ENCODE results near the gene SKP1.
A peak's percentile ranks its signal among the peaks of the same experiment; 100 is the strongest.

SKP1 gene

GRCh38 chr5:134128648-134128995, 48.1 kb downstream of the SKP1 start:
- no peak for DNase-seq

- DNase-seq: no peak
Measured at GRCh38 chr5:134127988-134128647, 48.6 kb downstream of the SKP1 start.

- no peak for DNase-seq
Measured at GRCh38 chr5:134127376-134127861, 49.3 kb downstream of the SKP1 start.

DNA sequence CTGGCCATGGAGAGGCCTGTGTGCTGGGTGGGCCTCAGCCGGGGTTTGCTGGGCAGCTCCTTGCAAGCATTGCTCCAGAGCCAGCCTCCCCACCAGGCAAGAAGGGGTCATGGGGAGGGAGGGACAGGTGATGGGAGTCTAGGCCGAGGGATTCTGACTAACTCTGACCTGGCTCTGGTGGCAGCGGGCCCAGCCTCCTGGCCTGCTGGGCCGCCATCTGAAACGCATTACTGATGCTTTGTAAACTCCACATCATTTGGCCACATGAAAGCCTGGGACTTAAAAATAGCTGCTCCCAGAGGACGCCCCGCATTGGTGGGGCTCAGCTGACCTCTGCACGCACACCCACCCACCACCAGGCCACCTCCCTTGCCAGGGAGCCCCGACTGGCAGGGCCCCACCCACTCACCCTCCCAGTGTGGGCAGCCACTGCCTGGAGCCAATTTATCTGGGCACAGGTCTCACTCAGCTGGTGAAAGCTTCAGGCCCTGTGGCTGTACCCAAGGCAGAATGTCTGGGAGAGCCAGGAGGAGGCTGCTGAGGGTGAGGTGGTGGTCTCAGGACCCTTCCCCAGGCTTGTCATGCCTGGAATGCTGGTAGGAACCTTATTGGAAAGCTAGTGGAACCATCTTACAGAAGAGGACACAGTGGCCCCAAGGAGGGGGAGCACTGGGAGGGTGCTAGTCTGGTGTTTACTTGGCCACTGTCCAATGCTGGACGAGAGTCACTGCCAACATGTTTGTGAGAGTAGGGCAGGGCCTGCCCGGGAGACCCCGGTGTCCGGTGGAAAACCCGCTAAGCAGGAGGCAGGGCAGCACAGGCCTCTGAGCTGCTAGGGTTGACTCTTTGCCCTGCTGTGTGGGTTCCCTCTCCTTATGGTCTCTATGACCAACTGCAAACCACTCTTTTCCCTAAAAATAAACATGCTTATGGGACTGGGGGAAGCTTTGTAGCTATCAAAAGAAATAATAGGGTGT, 51.4 kb downstream of the SKP1 start:
- no peak for DNase-seq

- DNase-seq: no peak
Measured at GRCh38 chr5:134124289-134125038, 52.3 kb downstream of the SKP1 start.

- no peak for DNase-seq
Measured at GRCh38 chr5:134123360-134123759, 53.4 kb downstream of the SKP1 start.

DNA sequence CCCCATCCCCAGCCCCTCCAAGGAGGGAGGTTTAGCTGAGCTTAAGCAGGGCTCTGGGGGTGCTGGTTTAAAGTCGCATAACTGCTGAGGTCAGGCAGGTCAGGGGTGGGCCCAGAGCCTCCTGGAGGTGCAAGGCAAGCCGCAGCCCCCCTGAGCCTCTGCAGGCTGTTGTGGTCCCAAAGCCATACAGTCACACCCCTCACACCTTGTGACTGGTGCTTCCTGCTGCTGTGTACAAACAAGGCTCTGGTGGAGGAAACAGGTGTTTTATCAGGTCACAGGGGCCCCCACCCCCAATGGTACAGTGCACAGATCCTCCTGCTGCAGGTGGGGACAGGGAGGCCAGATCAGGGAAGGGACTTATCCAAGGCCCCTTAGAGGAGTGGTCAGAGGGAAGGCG, 54.2 kb downstream of the SKP1 start:
- DNase-seq: no peak

- no peak for DNase-seq
Measured at GRCh38 chr5:134120386-134121138, 56.2 kb downstream of the SKP1 start.

- no peak for DNase-seq
Measured at GRCh38 chr5:134119720-134120119, 57.0 kb downstream of the SKP1 start.

DNA sequence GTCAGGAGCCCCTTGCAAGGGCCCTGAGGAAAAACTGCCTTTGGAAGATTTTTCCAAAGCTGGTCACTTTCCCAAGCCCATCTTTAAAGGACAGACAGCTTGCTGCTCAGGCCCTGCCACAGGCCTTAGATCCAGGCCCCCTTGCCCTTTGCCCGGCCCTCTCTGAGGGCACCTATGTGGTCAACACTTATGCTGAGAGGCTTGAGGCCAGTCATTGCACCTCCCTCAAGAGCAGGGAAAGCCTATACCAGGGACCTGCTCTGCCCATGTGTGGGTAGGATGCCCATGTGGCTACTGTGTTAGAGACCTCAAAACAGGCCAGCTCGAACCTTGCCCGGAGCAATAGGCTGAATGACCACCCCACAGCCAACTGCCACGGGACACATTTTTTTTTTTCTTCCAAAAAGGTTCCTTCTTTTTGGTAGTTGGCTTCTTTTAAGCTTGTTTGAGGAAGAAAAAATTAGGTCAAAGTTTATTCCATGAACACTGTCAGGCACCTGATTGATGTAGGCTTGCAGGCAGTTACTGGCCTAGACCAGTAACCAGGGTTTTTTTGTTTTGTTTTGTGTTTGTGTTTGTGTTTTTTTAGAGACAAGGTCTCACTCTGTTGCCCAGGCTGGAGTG, 58.4 kb downstream of the SKP1 start:
- no peak for DNase-seq

DNA sequence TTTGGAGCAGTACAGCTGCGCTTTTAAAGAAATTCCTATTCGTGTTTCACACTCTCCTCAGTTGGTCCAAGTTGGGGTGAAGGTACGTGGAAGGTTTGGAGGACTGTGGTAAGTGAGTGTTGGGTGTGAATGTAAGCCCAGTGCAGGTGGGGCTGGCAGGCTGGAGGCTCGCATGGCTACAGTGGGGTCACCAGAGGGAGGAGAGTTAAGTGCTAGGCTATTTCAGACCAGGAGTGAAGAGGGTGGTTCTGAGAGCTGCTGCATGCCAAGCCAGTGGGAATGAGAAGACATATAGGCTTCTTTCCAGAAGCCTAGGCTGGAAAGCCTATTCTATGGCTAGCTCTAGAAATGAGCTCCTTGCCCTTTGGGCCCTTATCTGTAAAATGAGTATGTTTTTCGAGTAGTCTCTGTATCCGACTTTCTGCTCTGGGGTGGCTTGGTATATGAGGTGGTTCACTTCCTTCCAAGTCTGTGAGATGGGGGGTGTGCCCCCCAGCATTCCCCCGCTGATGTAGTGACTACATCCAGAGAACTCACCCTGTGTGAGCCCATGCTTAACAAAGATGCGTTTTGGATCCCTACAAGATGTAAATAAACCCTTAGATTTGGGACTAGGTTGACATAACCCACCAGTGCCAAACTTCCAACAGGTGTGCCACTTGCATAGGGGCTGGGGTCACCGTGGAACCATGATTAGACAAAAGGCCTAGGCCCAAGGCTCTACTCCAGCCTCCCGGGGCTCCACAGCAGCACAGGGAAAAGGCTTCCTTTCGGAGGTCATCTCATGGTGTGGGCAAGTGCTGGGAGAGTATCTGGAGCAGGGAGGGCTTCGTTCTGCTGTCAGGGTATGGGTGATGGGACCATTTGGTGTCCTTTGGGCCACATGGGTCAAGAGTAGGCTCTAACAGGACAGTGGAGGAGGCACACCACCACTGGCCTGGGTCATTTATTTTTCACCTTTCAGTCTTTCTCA, 59.7 kb downstream of the SKP1 start:
- DNase-seq: no peak

GRCh38 chr5:134116286-134116685, 60.5 kb downstream of the SKP1 start:
- no peak for DNase-seq

DNA sequence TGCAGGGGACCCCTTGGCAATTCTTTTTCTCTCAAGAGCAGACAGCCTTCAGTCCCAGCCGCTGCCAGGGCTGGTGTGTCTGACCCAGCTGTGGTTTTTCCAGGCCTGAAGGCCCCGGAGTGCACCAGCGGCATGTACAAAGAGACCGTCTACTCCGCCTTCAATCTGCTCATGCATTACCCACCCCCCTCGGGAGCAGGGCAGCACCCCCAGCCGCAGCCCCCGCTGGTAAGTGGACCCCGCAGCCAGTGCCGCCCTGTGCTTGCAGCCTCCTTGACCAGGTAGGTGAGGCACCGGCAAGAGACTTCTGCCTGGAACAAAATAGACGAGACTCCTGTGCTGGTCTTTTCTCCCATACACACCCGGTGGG, 61.0 kb downstream of the SKP1 start:
- DNase-seq: no peak

- DNase-seq: no peak
Measured at GRCh38 chr5:134114886-134115805, 61.6 kb downstream of the SKP1 start.

DNA sequence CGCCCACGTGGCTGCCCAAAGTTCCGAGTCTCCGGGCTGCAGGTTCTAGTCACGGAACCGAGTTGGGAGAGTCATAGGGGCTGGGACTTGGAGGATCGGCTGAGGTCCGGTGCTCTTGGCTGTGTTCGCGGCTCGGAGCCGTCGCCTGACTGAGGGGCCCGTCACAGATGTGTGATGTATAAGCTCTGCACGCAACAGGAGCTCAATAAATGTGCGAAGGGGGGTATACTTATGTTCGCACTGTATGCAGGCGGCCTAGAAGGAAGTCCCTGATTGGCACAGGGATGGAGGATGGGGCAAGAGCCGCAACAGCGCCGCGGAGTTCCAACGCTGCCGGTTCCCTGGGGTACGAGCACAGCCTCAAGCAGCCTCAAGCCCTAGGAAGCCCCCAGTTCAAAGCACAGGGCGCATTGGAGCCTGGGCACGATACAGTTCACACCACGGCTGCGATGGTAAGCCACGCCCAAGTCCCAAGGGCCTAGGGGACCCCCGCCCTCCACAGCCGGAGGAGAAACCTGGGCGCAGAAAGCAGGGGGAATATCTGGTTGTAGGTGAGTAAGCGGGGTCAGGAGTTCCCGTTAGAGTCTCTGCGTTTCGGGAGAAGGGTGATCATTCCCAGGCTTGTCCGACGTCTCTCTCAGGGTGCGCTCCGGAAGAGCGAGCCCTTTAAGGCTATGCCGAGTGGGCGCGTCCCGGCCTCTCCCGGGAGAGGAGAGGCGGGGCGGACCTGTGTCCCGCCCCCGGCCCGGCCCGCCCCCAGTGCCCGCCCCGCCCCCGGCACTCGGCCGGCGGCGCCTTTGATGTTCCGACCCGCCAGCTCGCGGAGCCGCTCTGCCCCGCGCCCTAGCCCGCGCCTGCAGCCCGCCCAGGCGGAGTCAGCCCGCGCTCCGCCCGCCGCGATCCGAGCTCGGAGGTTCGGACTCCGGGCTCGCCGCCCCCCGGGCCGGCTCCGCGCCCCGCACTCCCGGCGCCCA, 62.6 kb downstream of the SKP1 start, which contains the start of gene TCF7:
Gene TCF7, plus strand, starts transcription at position 780 of the 974 bp plus-strand sequence. CDS start 226 bp downstream, outside the sequence.
- DNase-seq: peak; percentile 84

- DNase-seq: no peak
Measured at GRCh38 chr5:134113363-134113889, 63.3 kb downstream of the SKP1 start.

- no peak for DNase-seq
Measured at GRCh38 chr5:134112726-134113362, 63.9 kb downstream of the SKP1 start.
